H9 (cell line): ENCODE results near the gene IGSF9. TPM values are rescaled to one million over a fixed set of nuclear protein-coding genes. Genes with fewer than 3 reads are reported as not detected.

Experiments
- DNase-seq: peaks from one replicate; pipeline ENCODE4 v3.0.0-alpha.2; 2017
- H2AFZ ChIP-seq: one replicate; pipeline ENCODE4 v1.6.1; 2013; ENCODE audit warnings: mild to moderate bottlenecking, low read length, control low read depth, moderate library complexity
- H2AK5ac ChIP-seq: 2 replicates; pipeline ENCODE4 v1.6.1; 2013; ENCODE audit warnings: low read length, control low read depth, mixed read lengths; ENCODE audit not compliant: insufficient read length
- H2BK120ac ChIP-seq: one replicate; pipeline ENCODE4 v1.6.1; 2013; ENCODE audit warnings: low read depth, mild to moderate bottlenecking, low read length, control low read depth, inconsistent platforms; ENCODE audit not compliant: poor library complexity, severe bottlenecking
- H2BK12ac ChIP-seq: 2 replicates; pipeline ENCODE4 v1.6.1; 2013; ENCODE audit warnings: low read length, control low read depth, mixed read lengths, low read depth; ENCODE audit not compliant: insufficient read length
- H2BK15ac ChIP-seq: 2 replicates; pipeline ENCODE4 v1.6.1; 2013; ENCODE audit warnings: low read depth, low read length, control low read depth
- H2BK20ac ChIP-seq: one replicate; pipeline ENCODE4 v1.6.1; 2013; ENCODE audit warnings: low read depth, mild to moderate bottlenecking, low read length, control low read depth, inconsistent platforms; ENCODE audit not compliant: poor library complexity, severe bottlenecking
- H2BK5ac ChIP-seq: 2 replicates; pipeline ENCODE4 v1.6.1; 2013; ENCODE audit warnings: low read length, control low read depth, mixed read lengths; ENCODE audit not compliant: insufficient read length
- H3K14ac ChIP-seq: 2 replicates; pipeline ENCODE4 v1.6.1; 2013; ENCODE audit warnings: low read length, control low read depth; ENCODE audit not compliant: insufficient read depth
- H3K18ac ChIP-seq: 2 replicates; pipeline ENCODE4 v1.6.1; 2013; ENCODE audit warnings: low read depth, mild to moderate bottlenecking, mixed read lengths, low read length, control low read depth; ENCODE audit not compliant: insufficient read length
- H3K23ac ChIP-seq: 2 replicates; pipeline ENCODE4 v1.6.1; 2013; ENCODE audit warnings: low read length, control low read depth, mixed read lengths, low read depth; ENCODE audit not compliant: insufficient read length
- H3K23me2 ChIP-seq: 2 replicates; pipeline ENCODE4 v1.6.1; 2013; ENCODE audit warnings: low read depth, mild to moderate bottlenecking, mixed read lengths, low read length, control low read depth; ENCODE audit not compliant: insufficient read length, poor library complexity, severe bottlenecking
- H3K27ac ChIP-seq: 2 replicates; pipeline ENCODE4 v1.5.1; 2013; ENCODE audit warnings: low read length, control low read depth, mixed read lengths, low read depth; ENCODE audit not compliant: insufficient read length
- H3K27me3 ChIP-seq: 2 replicates; pipeline ENCODE4 v1.6.1; 2013; ENCODE audit warnings: low read length, control low read depth, inconsistent platforms; ENCODE audit not compliant: insufficient read depth
- H3K4ac ChIP-seq: 2 replicates; pipeline ENCODE4 v1.6.1; 2013; ENCODE audit warnings: low read depth, mild to moderate bottlenecking, control low read depth, inconsistent platforms, low read length, moderate library complexity
- H3K4me1 ChIP-seq: 2 replicates; pipeline ENCODE4 v1.6.1; 2013; ENCODE audit warnings: low read length, control low read depth, inconsistent platforms; ENCODE audit not compliant: insufficient read depth
- H3K4me2 ChIP-seq: 2 replicates; pipeline ENCODE4 v1.6.1; 2013; ENCODE audit warnings: low read length, control low read depth, mixed read lengths; ENCODE audit not compliant: insufficient read length, insufficient read depth
- H3K56ac ChIP-seq: 2 replicates; pipeline ENCODE4 v1.6.1; 2013; ENCODE audit warnings: low read depth, mild to moderate bottlenecking, mixed read lengths, low read length, control low read depth; ENCODE audit not compliant: insufficient read length
- H3K79me1 ChIP-seq: 2 replicates; pipeline ENCODE4 v1.6.1; 2013; ENCODE audit warnings: low read depth, mild to moderate bottlenecking, moderate library complexity, low read length, control low read depth, inconsistent platforms; ENCODE audit not compliant: insufficient read depth, poor library complexity, severe bottlenecking
- H3K79me2 ChIP-seq: 2 replicates; pipeline ENCODE4 v1.6.1; 2013; ENCODE audit warnings: low read length, control low read depth, inconsistent platforms; ENCODE audit not compliant: insufficient read depth
- H3K9ac ChIP-seq: 2 replicates; pipeline ENCODE4 v1.6.1; 2013; ENCODE audit warnings: low read length, control low read depth, mixed read lengths; ENCODE audit not compliant: insufficient read length; ENCODE audit errors: extremely low read depth
- H3K9me3 ChIP-seq: one replicate; pipeline ENCODE4 v1.6.1; 2013; ENCODE audit warnings: low read depth, low read length, inconsistent platforms; ENCODE audit not compliant: control insufficient read depth
- H3T11ph ChIP-seq: one replicate; pipeline ENCODE4 v1.6.1; 2013; ENCODE audit warnings: mild to moderate bottlenecking, low read length, control low read depth, inconsistent platforms
- H4K20me1 ChIP-seq: one replicate; pipeline ENCODE4 v1.6.1; 2013; ENCODE audit not compliant: control insufficient read depth, insufficient read length, insufficient read depth
- H4K5ac ChIP-seq: 2 replicates; pipeline ENCODE4 v1.6.1; 2013; ENCODE audit warnings: low read depth, mild to moderate bottlenecking, mixed read lengths, low read length, control low read depth; ENCODE audit not compliant: insufficient read length
- H4K8ac ChIP-seq: replicated peaks from 2 replicates; pipeline ENCODE4 v1.6.1; 2013; ENCODE audit warnings: low read length, control low read depth, mixed read lengths, low read depth; ENCODE audit not compliant: insufficient read length
- H4K91ac ChIP-seq: 2 replicates; pipeline ENCODE4 v1.6.1; 2013; ENCODE audit warnings: low read depth, mild to moderate bottlenecking, moderate library complexity, mixed read lengths, low read length, control low read depth; ENCODE audit not compliant: insufficient read length
- H3K27ac Mint-ChIP-seq, 3 experiments: 2 replicates in 2 of 3; 3 replicates in 1 of 3; pipeline ENCODE4 v1.8.0; 2020 to 2021; ENCODE audit warnings: mixed read lengths in 3 of 3, mild to moderate bottlenecking in 1 of 3, moderate library complexity in 1 of 3
- H3K27me3 Mint-ChIP-seq: 2 replicates; pipeline ENCODE4 v1.8.0; 2021; ENCODE audit warnings: low read depth, mild to moderate bottlenecking, moderate library complexity, mixed read lengths
- H3K36me3 Mint-ChIP-seq, 3 experiments: 2 replicates in 2 of 3; 3 replicates in 1 of 3; pipeline ENCODE4 v1.8.0; 2020 to 2021; ENCODE audit warnings: low read depth in 3 of 3, mixed read lengths in 3 of 3; ENCODE audit not compliant: insufficient read depth in 1 of 3
- H3K4me1 Mint-ChIP-seq, 2 experiments: 2 replicates each; pipeline ENCODE4 v1.8.0; 2020; ENCODE audit warnings: mixed read lengths in 2 of 2
- H3K4me3 Mint-ChIP-seq, 2 experiments: 2 replicates in 1 of 2; 3 replicates in 1 of 2; pipeline ENCODE4 v1.8.0; 2020 to 2021; ENCODE audit warnings: mild to moderate bottlenecking in 2 of 2, mixed read lengths in 2 of 2, moderate library complexity in 1 of 2
- H3K9me3 Mint-ChIP-seq, 2 experiments: 2 replicates in 1 of 2; 3 replicates in 1 of 2; pipeline ENCODE4 v1.8.0; 2020; ENCODE audit warnings: mild to moderate bottlenecking in 2 of 2, mixed read lengths in 2 of 2, moderate library complexity in 1 of 2
- WGBS: extraction: QIAGEN DNeasy Blood & Tissue Kit; methylation state at CpG from one replicate; pipeline ENCODE4 v1.1.7; 2013; ENCODE audit warnings: missing lambda C conversion rate, low lambda C conversion rate, mixed read lengths; ENCODE audit not compliant: insufficient read length; ENCODE audit errors: extremely low coverage; 5-methylcytosine and 5-hydroxymethylcytosine counted together
- total RNA-seq: library from RNA; stranded (reverse); gene quantifications from 2 replicates; pipeline ENCODE4 v1.2.1, GENCODE V29; 2021
- TF ChIP-seq, protein P1 (sequence below): fragments of 200-600 bp; sonication (generic); conservative IDR thresholded peaks from 3 replicates; pipeline ENCODE4 v1.8.0; 2021; ENCODE audit warnings: antibody characterized with exemption, mild to moderate bottlenecking

Gene IGSF9
- total RNA-seq, 1 experiment from 2014 or later: 11.3 TPM

GRCh38 chr1:159937054-159937750 lies 8.2 kb downstream of the IGSF9 start:
- no peak overlapping the region for H2BK20ac ChIP-seq
- no peak overlapping the region for H4K8ac ChIP-seq
- no peaks in the 10 kb centered on the region for H3K23me2 ChIP-seq
- no peaks in the 10 kb centered on the region for H3K79me2 ChIP-seq
- H2BK5ac ChIP-seq: no peak overlapping the region
- Mint-ChIP-seq H3K9me3 (no peaks in the 10 kb centered on the region), H3K27ac (peak overlapping the region in 1 of 3 experiments; percentile 60; a peak in 1 of 7 replicates), H3K4me1 (peaks cover 42 to 43% of the 10 kb centered on the region in 2 experiments), H3K36me3 (peaks cover 20 to 27% (median 22%) of the 10 kb centered on the region in 3 experiments), H3K4me3 (no peak overlapping the region; a peak in 1 of 5 replicates), H3K27me3 (peaks cover 1% of the 10 kb centered on the region; the same call in 1 of the 2 replicates)
- H3K4ac ChIP-seq: no peak overlapping the region
- no peak for DNase-seq
- H2AK5ac ChIP-seq: no peak overlapping the region
- H2BK12ac ChIP-seq: no peak overlapping the region
- H3T11ph ChIP-seq: no peak overlapping the region
- H4K91ac ChIP-seq: no peak overlapping the region
- H3K23ac ChIP-seq: no peak overlapping the region
- H3K9ac ChIP-seq: no peak overlapping the region
- no peak overlapping the region for H3K18ac ChIP-seq
- H3K56ac ChIP-seq: no peak overlapping the region
- no peak overlapping the region for H3K14ac ChIP-seq
- H3K27me3 ChIP-seq: no peaks in the 10 kb centered on the region
- H3K4me1 ChIP-seq: no peaks in the 10 kb centered on the region; the same call in 1 of the 2 replicates
- no peak overlapping the region for H2BK15ac ChIP-seq
- no peak overlapping the region for H3K27ac ChIP-seq
- no peak overlapping the region for H2BK120ac ChIP-seq
- no peaks in the 10 kb centered on the region for H3K79me1 ChIP-seq
- no peak overlapping the region for H3K4me2 ChIP-seq
- no peaks in the 10 kb centered on the region for H4K20me1 ChIP-seq
- WGBS: no CpG with 5 or more reads among the region's 4 CpGs
- H3K9me3 ChIP-seq: no peaks in the 10 kb centered on the region
- H2AFZ ChIP-seq: no peak overlapping the region
- H4K5ac ChIP-seq: no peak overlapping the region
- TF ChIP-seq, protein P1, sequence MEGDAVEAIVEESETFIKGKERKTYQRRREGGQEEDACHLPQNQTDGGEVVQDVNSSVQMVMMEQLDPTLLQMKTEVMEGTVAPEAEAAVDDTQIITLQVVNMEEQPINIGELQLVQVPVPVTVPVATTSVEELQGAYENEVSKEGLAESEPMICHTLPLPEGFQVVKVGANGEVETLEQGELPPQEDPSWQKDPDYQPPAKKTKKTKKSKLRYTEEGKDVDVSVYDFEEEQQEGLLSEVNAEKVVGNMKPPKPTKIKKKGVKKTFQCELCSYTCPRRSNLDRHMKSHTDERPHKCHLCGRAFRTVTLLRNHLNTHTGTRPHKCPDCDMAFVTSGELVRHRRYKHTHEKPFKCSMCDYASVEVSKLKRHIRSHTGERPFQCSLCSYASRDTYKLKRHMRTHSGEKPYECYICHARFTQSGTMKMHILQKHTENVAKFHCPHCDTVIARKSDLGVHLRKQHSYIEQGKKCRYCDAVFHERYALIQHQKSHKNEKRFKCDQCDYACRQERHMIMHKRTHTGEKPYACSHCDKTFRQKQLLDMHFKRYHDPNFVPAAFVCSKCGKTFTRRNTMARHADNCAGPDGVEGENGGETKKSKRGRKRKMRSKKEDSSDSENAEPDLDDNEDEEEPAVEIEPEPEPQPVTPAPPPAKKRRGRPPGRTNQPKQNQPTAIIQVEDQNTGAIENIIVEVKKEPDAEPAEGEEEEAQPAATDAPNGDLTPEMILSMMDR: no peak
